ENCODE measurements around the gene TMEM184A. TPM values are rescaled to one million over a fixed set of nuclear protein-coding genes. Genes with fewer than 3 reads are reported as not detected.

The TMEM184A gene
- total RNA-seq, 1 experiment from 2014 or later: 21.4 TPM

GRCh38 chr7:1536743-1537534 lies 19.1 kb downstream of the TMEM184A start:
- TF ChIP-seq, protein P1, sequence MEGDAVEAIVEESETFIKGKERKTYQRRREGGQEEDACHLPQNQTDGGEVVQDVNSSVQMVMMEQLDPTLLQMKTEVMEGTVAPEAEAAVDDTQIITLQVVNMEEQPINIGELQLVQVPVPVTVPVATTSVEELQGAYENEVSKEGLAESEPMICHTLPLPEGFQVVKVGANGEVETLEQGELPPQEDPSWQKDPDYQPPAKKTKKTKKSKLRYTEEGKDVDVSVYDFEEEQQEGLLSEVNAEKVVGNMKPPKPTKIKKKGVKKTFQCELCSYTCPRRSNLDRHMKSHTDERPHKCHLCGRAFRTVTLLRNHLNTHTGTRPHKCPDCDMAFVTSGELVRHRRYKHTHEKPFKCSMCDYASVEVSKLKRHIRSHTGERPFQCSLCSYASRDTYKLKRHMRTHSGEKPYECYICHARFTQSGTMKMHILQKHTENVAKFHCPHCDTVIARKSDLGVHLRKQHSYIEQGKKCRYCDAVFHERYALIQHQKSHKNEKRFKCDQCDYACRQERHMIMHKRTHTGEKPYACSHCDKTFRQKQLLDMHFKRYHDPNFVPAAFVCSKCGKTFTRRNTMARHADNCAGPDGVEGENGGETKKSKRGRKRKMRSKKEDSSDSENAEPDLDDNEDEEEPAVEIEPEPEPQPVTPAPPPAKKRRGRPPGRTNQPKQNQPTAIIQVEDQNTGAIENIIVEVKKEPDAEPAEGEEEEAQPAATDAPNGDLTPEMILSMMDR (conservative IDR thresholded peaks at IDR 0.05): no peak
- TF ChIP-seq EZH2 (IDR thresholded peaks at IDR 0.05; ENCODE audit: low read depth): no peak
- no peaks in the 10 kb centered on the region for H3K9me3 ChIP-seq (ENCODE audit: insufficient read depth, low read depth)
- CTCF ChIA-PET: interaction anchor here (0.6 to 1.2 kb wide), 3 partner anchors 19 to 28 kb away, joined by 6 to 12 read pairs (median 7); partner anchors contain the start of gene TMEM184A
- peaks cover 81% of the 10 kb centered on the region for H4K20me1 ChIP-seq (ENCODE audit: insufficient read depth)
- peaks cover 77% of the 10 kb centered on the region for H3K79me2 ChIP-seq (ENCODE audit: low read depth)
- H3K36me3 ChIP-seq (ENCODE audit: low read depth): peaks cover 10% of the 10 kb centered on the region
- intact Hi-C loops (cut with micrococcal nuclease; ENCODE audit: unreplicated experiment): loop anchor here (1.0 to 10.0 kb wide), 5 partner anchors 17 to 988 kb away; partner anchors contain the start of genes INTS1 and TMEM184A
- no TSS peak for BruUV-seq (replicated peaks)
- peaks cover 43% of the 10 kb centered on the region for H3F3A ChIP-seq (ENCODE audit: insufficient read depth, low read depth)
- H3K4me1 ChIP-seq (replicated peaks; ENCODE audit: insufficient read depth): peaks cover 52% of the 10 kb centered on the region
- POLR2A ChIA-PET (ENCODE audit: unreplicated experiment): interaction anchor here (0.6 to 1.6 kb wide), 4 partner anchors 19 to 91 kb away, joined by 3 to 13 read pairs (median 4); partner anchors contain the start of gene TMEM184A
- H3K4me3 ChIP-seq: peak overlapping the region; percentile 53
- H2AFZ ChIP-seq: no peak overlapping the region
- peak overlapping the region; percentile 85 for H3K4me2 ChIP-seq
- no peaks in the 10 kb centered on the region for H3K27me3 ChIP-seq (ENCODE audit: insufficient read depth, low read depth)
- no peaks in the 10 kb centered on the region for H3K9me2 ChIP-seq (ENCODE audit: insufficient read depth)
- peak overlapping the region; percentile 69 for H3K27ac ChIP-seq
- peak; percentile 95 to 99 for DNase-seq

DNA sequence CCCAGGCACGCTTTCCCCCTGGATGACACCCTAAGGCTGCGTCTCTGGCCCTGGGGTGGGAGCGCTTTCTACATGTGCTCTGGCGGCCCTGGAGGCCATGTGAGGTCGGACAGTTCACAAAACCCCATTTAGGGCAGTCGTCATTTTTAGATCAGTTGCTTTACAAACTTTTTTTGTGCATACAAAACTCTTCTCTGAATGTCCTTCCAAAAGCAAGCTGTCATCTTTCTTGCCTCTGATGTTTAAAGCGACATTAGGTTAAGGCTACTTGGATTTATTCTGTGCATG lies 19.6 kb downstream of the TMEM184A start:
- no peak overlapping the region for H3K4me3 ChIP-seq
- H3K27me3 ChIP-seq (ENCODE audit: insufficient read depth, low read depth): no peaks in the 10 kb centered on the region
- H3K27ac ChIP-seq: peak overlapping the region; percentile 69
- intact Hi-C loops (cut with micrococcal nuclease; ENCODE audit: unreplicated experiment): loop anchor here (10.0 kb wide), 1 partner anchor 988 kb away; no protein-coding TSS in a partner anchor
- H3K79me2 ChIP-seq (ENCODE audit: low read depth): peaks cover 83% of the 10 kb centered on the region
- peaks cover 43% of the 10 kb centered on the region for H3F3A ChIP-seq (ENCODE audit: insufficient read depth, low read depth)
- ChIA-PET POLR2A (ENCODE audit: unreplicated experiment) (interaction anchor here (0.7 to 1.6 kb wide), 2 partner anchors 19 to 91 kb away, joined by 3 to 13 read pairs; partner anchors contain the start of gene TMEM184A), CTCF (interaction anchor here (0.6 to 0.7 kb wide), 2 partner anchors 25 to 28 kb away, joined by 6 to 12 read pairs; no protein-coding TSS in a partner anchor)
- H3K4me1 ChIP-seq (replicated peaks; ENCODE audit: insufficient read depth): peaks cover 56% of the 10 kb centered on the region
- BruUV-seq (replicated peaks): no TSS peak
- H3K36me3 ChIP-seq (ENCODE audit: low read depth): peaks cover 10% of the 10 kb centered on the region
- no peak overlapping the region for H2AFZ ChIP-seq
- no peaks in the 10 kb centered on the region for H3K9me3 ChIP-seq (ENCODE audit: insufficient read depth, low read depth)
- H3K4me2 ChIP-seq: peak overlapping the region; percentile 85
- TF ChIP-seq, protein P1 (conservative IDR thresholded peaks at IDR 0.05): no peak
- no peak for TF ChIP-seq EZH2 (IDR thresholded peaks at IDR 0.05; ENCODE audit: low read depth)
- H3K9me2 ChIP-seq (ENCODE audit: insufficient read depth): no peaks in the 10 kb centered on the region
- no peak for DNase-seq
- peaks cover 81% of the 10 kb centered on the region for H4K20me1 ChIP-seq (ENCODE audit: insufficient read depth)

- H3K27ac ChIP-seq: peak overlapping the region; percentile 69; the same call in 1 of the 2 replicates
- H3F3A ChIP-seq (ENCODE audit: insufficient read depth, low read depth): peaks cover 40% of the 10 kb centered on the region
- no peak overlapping the region for H3K4me3 ChIP-seq
- H3K79me2 ChIP-seq (ENCODE audit: low read depth): peaks cover 85% of the 10 kb centered on the region
- TF ChIP-seq EZH2 (IDR thresholded peaks at IDR 0.05; ENCODE audit: low read depth): no peak
- TF ChIP-seq, protein P1 (conservative IDR thresholded peaks at IDR 0.05): no peak
- no peaks in the 10 kb centered on the region for H3K9me3 ChIP-seq (ENCODE audit: insufficient read depth, low read depth)
- POLR2A ChIA-PET (ENCODE audit: unreplicated experiment): interaction anchor here (1.6 kb wide), 1 partner anchor 20 kb away, joined by 13 read pairs; the partner anchor contains the start of gene TMEM184A
- H4K20me1 ChIP-seq (ENCODE audit: insufficient read depth): peaks cover 77% of the 10 kb centered on the region
- H3K27me3 ChIP-seq (ENCODE audit: insufficient read depth, low read depth): no peaks in the 10 kb centered on the region
- H3K9me2 ChIP-seq (ENCODE audit: insufficient read depth): no peaks in the 10 kb centered on the region
- H2AFZ ChIP-seq: no peak overlapping the region
- no TSS peak for BruUV-seq (replicated peaks)
- CTCF ChIA-PET: interaction anchor here (0.6 to 0.9 kb wide), 4 partner anchors 19 to 822 kb away, joined by 3 to 12 read pairs (median 4); no protein-coding TSS in a partner anchor
- peaks cover 10% of the 10 kb centered on the region for H3K36me3 ChIP-seq (ENCODE audit: low read depth)
- DNase-seq: no peak
- peak overlapping the region; percentile 85 for H3K4me2 ChIP-seq
- H3K4me1 ChIP-seq (replicated peaks; ENCODE audit: insufficient read depth): peaks cover 56% of the 10 kb centered on the region
- intact Hi-C loops (cut with micrococcal nuclease; ENCODE audit: unreplicated experiment): loop anchor here (10.0 kb wide), 1 partner anchor 989 kb away; no protein-coding TSS in a partner anchor
These were observed 20.1 kb downstream of the TMEM184A start for GRCh38 chr7:1535701-1536454.

Measured in PC-9 (cell line).